ENCODE results near the gene FES.

Gene FES

DNA sequence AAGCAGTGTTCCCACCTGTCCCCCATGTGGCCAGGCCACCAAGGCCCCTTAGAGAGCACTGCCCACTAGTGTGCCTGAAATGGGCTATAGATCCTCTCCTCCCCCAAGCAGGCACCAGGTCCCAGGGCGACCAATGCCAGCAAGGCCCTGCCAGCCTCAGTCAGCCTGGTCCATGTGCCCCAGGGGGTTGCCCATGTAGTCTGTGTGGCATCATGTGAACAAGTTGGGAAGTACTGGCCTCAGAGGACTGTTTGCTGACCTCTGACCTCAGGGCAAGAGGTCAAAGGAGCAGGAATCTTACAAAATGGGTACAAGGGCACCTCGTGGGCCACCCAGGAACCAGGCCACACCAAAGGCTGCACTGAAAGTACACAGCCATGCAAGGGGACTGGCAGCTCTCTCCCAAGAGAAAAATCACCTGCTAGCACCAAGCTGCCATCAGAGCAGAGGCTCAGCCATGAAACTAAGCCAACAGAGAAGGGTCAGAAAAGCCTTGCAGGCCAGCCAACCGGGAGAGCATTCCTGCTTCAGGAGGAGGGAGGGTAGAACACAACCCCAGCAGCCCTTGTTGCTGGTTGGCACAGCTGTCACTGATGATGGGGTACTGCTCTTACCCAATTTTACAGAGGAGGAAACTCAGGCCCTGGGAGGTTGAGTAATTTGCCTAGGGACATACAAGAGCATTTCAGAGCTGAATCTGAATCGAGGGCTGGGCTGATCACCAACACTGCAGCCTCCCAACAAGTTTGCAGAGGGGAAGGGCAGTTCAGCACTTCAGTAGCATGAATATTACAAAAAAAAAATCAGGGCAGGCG is 21.1 kb upstream of the FES start:
- no peaks in the 10 kb centered on the region for H3K9me3 ChIP-seq (ENCODE audit: insufficient read depth, low read depth, low read length)
- H3K4me1 ChIP-seq (ENCODE audit: insufficient read depth, low read length) = peaks cover 10% of the 10 kb centered on the region
- H3K27ac ChIP-seq (ENCODE audit: low read depth, low read length) = no peak overlapping the region
- 84% methylated on average over 5 of the region's 5 CpGs for WGBS
- H3K27me3 ChIP-seq (ENCODE audit: insufficient read depth, low read length) = no peaks in the 10 kb centered on the region
- H3K36me3 ChIP-seq (ENCODE audit: insufficient read depth, low read length) = no peaks in the 10 kb centered on the region
- no peak overlapping the region for H3K4me3 ChIP-seq (ENCODE audit: low read length)
- H3K9ac ChIP-seq (ENCODE audit: low read depth, low read length) = no peak overlapping the region

GRCh38 chr15:90863987-90864386 is 20.3 kb upstream of the FES start:
- Histone ChIP-seq H3K9ac (ENCODE audit: low read depth, low read length) (no peak overlapping the region), H3K4me1 (ENCODE audit: insufficient read depth, low read length) (peaks cover 15% of the 10 kb centered on the region), H3K9me3 (ENCODE audit: insufficient read depth, low read depth, low read length) (no peaks in the 10 kb centered on the region), H3K4me3 (ENCODE audit: low read length) (no peak overlapping the region), H3K27me3 (ENCODE audit: insufficient read depth, low read length) (no peaks in the 10 kb centered on the region), H3K27ac (ENCODE audit: low read depth, low read length) (no peak overlapping the region), H3K36me3 (ENCODE audit: insufficient read depth, low read length) (no peaks in the 10 kb centered on the region)
- 94% methylated on average over 4 of the region's 4 CpGs for WGBS

DNA sequence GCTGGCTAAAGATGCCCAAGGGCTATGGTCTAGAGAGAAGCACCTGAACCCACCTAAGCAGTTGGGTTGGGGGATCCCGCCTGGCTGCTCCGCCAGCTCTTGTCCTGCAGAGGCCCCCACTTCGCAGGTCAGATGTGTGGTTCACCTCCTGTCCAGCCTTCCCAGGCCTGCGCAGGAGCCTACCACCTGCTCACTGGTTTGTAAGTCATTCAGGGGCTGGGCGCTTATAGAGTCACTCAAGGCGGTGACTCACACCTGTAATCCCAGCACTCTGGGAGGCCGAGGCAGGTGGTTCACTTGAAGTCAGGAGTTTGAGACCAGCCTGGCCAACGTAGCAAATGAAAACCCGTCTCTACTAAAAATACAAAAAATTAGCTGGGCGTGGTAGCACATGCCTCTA is 19.8 kb upstream of the FES start:
- Histone ChIP-seq H3K27me3 (ENCODE audit: insufficient read depth, low read length) (no peaks in the 10 kb centered on the region), H3K9me3 (ENCODE audit: insufficient read depth, low read depth, low read length) (no peaks in the 10 kb centered on the region), H3K36me3 (ENCODE audit: insufficient read depth, low read length) (no peaks in the 10 kb centered on the region), H3K4me1 (ENCODE audit: insufficient read depth, low read length) (peaks cover 15% of the 10 kb centered on the region), H3K9ac (ENCODE audit: low read depth, low read length) (no peak overlapping the region), H3K27ac (ENCODE audit: low read depth, low read length) (no peak overlapping the region), H3K4me3 (ENCODE audit: low read length) (no peak overlapping the region)
- WGBS = 93% methylated on average over 10 of the region's 10 CpGs

DNA sequence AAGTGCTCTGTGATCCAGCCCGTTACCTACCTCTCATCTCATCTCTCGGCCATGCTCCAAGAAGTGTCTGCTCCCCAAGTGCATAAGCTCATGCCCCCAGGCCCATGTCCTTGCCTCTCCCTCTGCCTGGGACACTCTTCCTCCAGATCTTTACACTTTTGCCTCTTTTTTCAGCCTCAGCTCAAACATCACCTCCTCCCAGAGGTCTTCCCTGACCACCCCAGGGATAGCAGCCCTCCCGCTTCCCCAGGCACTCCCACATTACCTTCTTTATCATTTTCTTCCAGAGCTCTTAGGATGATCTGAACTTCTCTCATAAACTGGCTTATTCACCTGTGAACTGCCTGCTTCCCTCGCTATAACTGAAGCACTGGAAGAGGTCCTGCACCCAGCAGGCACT is 18.6 kb upstream of the FES start:
- WGBS = 90% methylated on average over 4 of the region's 4 CpGs
- Histone ChIP-seq H3K36me3 (ENCODE audit: insufficient read depth, low read length) (no peaks in the 10 kb centered on the region), H3K9ac (ENCODE audit: low read depth, low read length) (no peak overlapping the region), H3K4me3 (ENCODE audit: low read length) (no peak overlapping the region), H3K27me3 (ENCODE audit: insufficient read depth, low read length) (no peaks in the 10 kb centered on the region), H3K9me3 (ENCODE audit: insufficient read depth, low read depth, low read length) (no peaks in the 10 kb centered on the region), H3K4me1 (ENCODE audit: insufficient read depth, low read length) (peaks cover 22% of the 10 kb centered on the region), H3K27ac (ENCODE audit: low read depth, low read length) (no peak overlapping the region)

- WGBS = 87% methylated on average over 16 of the region's 16 CpGs
These were observed 18.1 kb upstream of the FES start for GRCh38 chr15:90866161-90866715.

DNA sequence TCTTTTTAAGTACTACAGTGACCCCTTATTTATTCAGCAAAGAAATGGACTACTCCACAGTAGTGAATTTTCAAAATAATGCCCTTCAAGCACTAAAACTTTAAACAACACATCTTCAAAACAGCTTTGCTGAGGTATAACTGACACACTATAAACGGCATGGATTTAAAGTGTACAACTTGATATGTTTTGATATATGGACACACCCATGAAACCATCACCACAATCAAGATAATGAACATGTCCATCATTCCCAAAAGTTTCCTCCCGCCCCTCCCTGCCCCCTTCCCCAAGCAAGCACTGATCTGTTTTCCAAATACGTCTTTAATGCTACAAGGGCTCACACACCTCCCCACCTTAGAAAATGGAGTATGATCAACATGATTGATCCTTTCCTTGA is 17.5 kb upstream of the FES start:
- 94% methylated on average over 3 of the region's 3 CpGs for WGBS
- no peak overlapping the region for H3K27ac ChIP-seq (ENCODE audit: low read depth, low read length)
- no peaks in the 10 kb centered on the region for H3K9me3 ChIP-seq (ENCODE audit: insufficient read depth, low read depth, low read length)
- H3K27me3 ChIP-seq (ENCODE audit: insufficient read depth, low read length) = no peaks in the 10 kb centered on the region
- peaks cover 24% of the 10 kb centered on the region for H3K4me1 ChIP-seq (ENCODE audit: insufficient read depth, low read length)
- no peaks in the 10 kb centered on the region for H3K36me3 ChIP-seq (ENCODE audit: insufficient read depth, low read length)
- H3K9ac ChIP-seq (ENCODE audit: low read depth, low read length) = no peak overlapping the region
- no peak overlapping the region for H3K4me3 ChIP-seq (ENCODE audit: low read length)

More at GRCh38 chr15:90866161-90866715, 18.1 kb upstream of the FES start:
- H3K9ac ChIP-seq (ENCODE audit: low read depth, low read length) = no peak overlapping the region
- H3K27me3 ChIP-seq (ENCODE audit: insufficient read depth, low read length) = no peaks in the 10 kb centered on the region
- H3K36me3 ChIP-seq (ENCODE audit: insufficient read depth, low read length) = no peaks in the 10 kb centered on the region
- H3K4me3 ChIP-seq (ENCODE audit: low read length) = no peak overlapping the region
- no peaks in the 10 kb centered on the region for H3K9me3 ChIP-seq (ENCODE audit: insufficient read depth, low read depth, low read length)
- H3K27ac ChIP-seq (ENCODE audit: low read depth, low read length) = no peak overlapping the region
- H3K4me1 ChIP-seq (ENCODE audit: insufficient read depth, low read length) = peaks cover 24% of the 10 kb centered on the region

DNA sequence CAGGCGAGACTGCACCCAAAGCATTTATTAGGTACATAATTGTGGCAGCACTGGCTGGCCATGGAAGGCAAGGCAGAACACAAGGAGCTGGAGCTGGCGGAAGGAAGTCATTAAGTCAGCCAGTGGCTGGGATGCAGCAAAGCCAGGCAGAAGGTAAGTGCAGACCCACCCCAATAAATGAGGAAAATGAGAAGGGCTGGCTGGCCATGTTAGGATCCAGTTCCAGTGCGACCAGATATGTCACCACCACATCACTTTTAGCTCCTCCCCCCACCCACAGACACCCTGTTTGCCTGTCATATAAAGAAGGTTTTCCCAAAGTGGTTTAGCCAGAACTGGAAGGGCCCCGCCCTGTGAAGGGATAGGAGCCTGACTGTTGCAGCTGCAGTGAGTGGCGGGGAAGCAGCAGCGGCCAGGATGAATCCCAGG is 16.0 kb upstream of the FES start, which contains the start of gene FURIN:
Gene FURIN, plus strand, starts transcription at position 328 of the 429 bp plus-strand sequence. CDS start 7,153 bp downstream, outside the sequence.
- Histone ChIP-seq H3K27ac (ENCODE audit: low read depth, low read length) (peak within 1 kb of the TSS; percentile 83), H3K4me1 (ENCODE audit: insufficient read depth, low read length) (peaks cover 36% of the 10 kb centered on the region), H3K4me3 (ENCODE audit: low read length) (no peak within 1 kb of the TSS; the same call in 1 of the 2 replicates), H3K27me3 (ENCODE audit: insufficient read depth, low read length) (no peaks in the 10 kb centered on the region), H3K36me3 (ENCODE audit: insufficient read depth, low read length) (no peaks in the 10 kb centered on the region), H3K9me3 (ENCODE audit: insufficient read depth, low read depth, low read length) (no peaks in the 10 kb centered on the region), H3K9ac (ENCODE audit: low read depth, low read length) (peak within 1 kb of the TSS; percentile 22; the same call in 1 of the 2 replicates)
- 84% methylated on average over 6 of the region's 6 CpGs for WGBS

DNA sequence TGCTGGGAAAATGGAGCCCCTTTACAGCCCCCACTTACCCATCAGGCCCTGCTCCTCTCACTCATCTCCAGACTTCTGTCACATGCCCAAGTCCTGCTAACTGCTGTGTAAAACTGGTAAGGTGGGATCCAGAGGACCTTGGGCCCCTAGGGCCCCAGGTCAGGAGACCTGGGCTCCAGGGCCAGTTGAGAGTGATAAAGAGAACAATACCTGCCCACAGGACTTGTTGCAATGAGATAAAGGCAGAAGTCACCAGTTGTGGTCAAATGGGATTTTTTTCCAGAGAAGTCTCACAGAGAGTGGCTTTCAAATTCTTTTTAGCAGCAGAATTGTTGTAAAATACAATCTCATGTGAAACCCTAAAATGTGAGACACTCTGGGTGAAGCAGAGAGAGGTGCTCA is 15.2 kb upstream of the FES start:
- Histone ChIP-seq H3K9ac (ENCODE audit: low read depth, low read length) (peak overlapping the region; percentile 22; the same call in 1 of the 2 replicates), H3K4me1 (ENCODE audit: insufficient read depth, low read length) (peaks cover 43% of the 10 kb centered on the region)

GRCh38 chr15:90869601-90870353 is 14.5 kb upstream of the FES start:
- Histone ChIP-seq H3K4me3 (ENCODE audit: low read length) (peak overlapping the region; percentile 77; the same call in 1 of the 2 replicates), H3K27ac (ENCODE audit: low read depth, low read length) (peak overlapping the region; percentile 83), H3K4me1 (ENCODE audit: insufficient read depth, low read length) (peaks cover 49% of the 10 kb centered on the region), H3K36me3 (ENCODE audit: insufficient read depth, low read length) (no peaks in the 10 kb centered on the region), H3K27me3 (ENCODE audit: insufficient read depth, low read length) (no peaks in the 10 kb centered on the region), H3K9me3 (ENCODE audit: insufficient read depth, low read depth, low read length) (no peaks in the 10 kb centered on the region), H3K9ac (ENCODE audit: low read depth, low read length) (no peak overlapping the region; the same call in 1 of the 2 replicates)
- WGBS = 24% methylated on average over 7 of the region's 9 CpGs

More for the DNA sequence above, 15.2 kb upstream of the FES start:
- Histone ChIP-seq H3K4me3 (ENCODE audit: low read length) (no peak overlapping the region; the same call in 1 of the 2 replicates), H3K36me3 (ENCODE audit: insufficient read depth, low read length) (no peaks in the 10 kb centered on the region), H3K27me3 (ENCODE audit: insufficient read depth, low read length) (no peaks in the 10 kb centered on the region), H3K9me3 (ENCODE audit: insufficient read depth, low read depth, low read length) (no peaks in the 10 kb centered on the region), H3K27ac (ENCODE audit: low read depth, low read length) (peak overlapping the region; percentile 83)

GRCh38 chr15:90870354-90871138 is 13.8 kb upstream of the FES start:
- Histone ChIP-seq H3K36me3 (ENCODE audit: insufficient read depth, low read length) (no peaks in the 10 kb centered on the region), H3K4me1 (ENCODE audit: insufficient read depth, low read length) (peaks cover 50% of the 10 kb centered on the region), H3K27ac (ENCODE audit: low read depth, low read length) (peak overlapping the region; percentile 83), H3K27me3 (ENCODE audit: insufficient read depth, low read length) (no peaks in the 10 kb centered on the region), H3K9me3 (ENCODE audit: insufficient read depth, low read depth, low read length) (no peaks in the 10 kb centered on the region), H3K9ac (ENCODE audit: low read depth, low read length) (peak overlapping the region; percentile 77), H3K4me3 (ENCODE audit: low read length) (peak overlapping the region; percentile 77)
- WGBS = 42% methylated on average over 19 of the region's 19 CpGs

All from HUES64 (cell line).